GM12878 (cell line): Measurements from ENCODE around the gene TPM4. TPM values are rescaled to one million over a fixed set of nuclear protein-coding genes. Genes with fewer than 3 reads are reported as not detected.

Experiments
- BCL11A ChIP-seq: IDR thresholded peaks from 2 replicates; pipeline ENCODE4 v1.6.1; 2011; ENCODE audit warnings: low read depth, low read length
- CREB1 ChIP-seq: IDR thresholded peaks from 2 replicates; pipeline ENCODE4 v1.6.1; 2012; ENCODE audit warnings: low read depth, mild to moderate bottlenecking, inconsistent platforms
- CTCF ChIP-seq, 3 experiments: IDR thresholded peaks in 2 of 3; conservative IDR thresholded peaks in 1 of 3; 2 replicates each; pipeline ENCODE4 v1.5.1; 2011; ENCODE audit warnings: low read depth in 3 of 3, low read length in 3 of 3, mild to moderate bottlenecking in 3 of 3, control low read depth in 2 of 3, moderate library complexity in 2 of 3, inconsistent platforms in 1 of 3, mixed read lengths in 1 of 3; ENCODE audit not compliant: control insufficient read depth in 2 of 3, insufficient read depth in 1 of 3; ENCODE audit errors: extremely low read depth in 1 of 3
- FOXM1 ChIP-seq: IDR thresholded peaks from 2 replicates; pipeline ENCODE4 v1.6.1; 2012; ENCODE audit warnings: low read depth, mild to moderate bottlenecking, inconsistent platforms, low read length, moderate library complexity
- HDAC6 ChIP-seq: fragments of 200-600 bp; sonication (generic); IDR thresholded peaks from one replicate; pipeline ENCODE4 v1.8.0; 2017; ENCODE audit warnings: antibody characterized with exemption; ENCODE audit not compliant: unreplicated experiment
- HDGF ChIP-seq: fragments of 450-650 bp; IDR thresholded peaks from 2 replicates; pipeline ENCODE4 v1.6.1; 2016; ENCODE audit warnings: antibody characterized with exemption
- IKZF1 ChIP-seq: fragments of 450-650 bp; conservative IDR thresholded peaks from 2 replicates; pipeline ENCODE4 v1.6.1; 2017; ENCODE audit warnings: antibody characterized with exemption, mild to moderate bottlenecking
- KAT2A ChIP-seq: conservative IDR thresholded peaks from 2 replicates; pipeline ENCODE4 v1.6.1; 2011; ENCODE audit warnings: low read depth, low read length; ENCODE audit not compliant: control insufficient read depth
- KLF5 ChIP-seq: fragments of 450-650 bp; IDR thresholded peaks from 2 replicates; pipeline ENCODE4 v1.6.1; 2014; ENCODE audit warnings: mild to moderate bottlenecking; ENCODE audit not compliant: partially characterized antibody
- MTA2 ChIP-seq: fragments of 450-650 bp; IDR thresholded peaks from 2 replicates; pipeline ENCODE4 v1.6.1; 2016; ENCODE audit warnings: low read depth, mild to moderate bottlenecking, moderate library complexity
- MTA3 ChIP-seq: IDR thresholded peaks from 2 replicates; pipeline ENCODE4 v1.6.1; 2012; ENCODE audit warnings: low read length, inconsistent platforms, borderline replicate concordance
- NR2C1 ChIP-seq: fragments of 450-650 bp; IDR thresholded peaks from 2 replicates; pipeline ENCODE4 v1.6.1; 2017; ENCODE audit warnings: antibody characterized with exemption, mild to moderate bottlenecking, moderate library complexity
- PKNOX1 ChIP-seq: fragments of 450-650 bp; IDR thresholded peaks from 2 replicates; pipeline ENCODE4 v1.6.1; 2016; ENCODE audit warnings: mild to moderate bottlenecking
- PML ChIP-seq: IDR thresholded peaks from 2 replicates; pipeline ENCODE4 v1.6.1; 2012; ENCODE audit warnings: low read length, inconsistent platforms
- RAD51 ChIP-seq: fragments of 450-650 bp; IDR thresholded peaks from 2 replicates; pipeline ENCODE4 v1.6.1; 2016; ENCODE audit warnings: moderate library complexity, mild to moderate bottlenecking, inconsistent platforms
- RB1 ChIP-seq: fragments of 450-650 bp; formaldehyde crosslinking; IDR thresholded peaks from 2 replicates; pipeline ENCODE4 v1.6.1; 2017; ENCODE audit warnings: mild to moderate bottlenecking, borderline replicate concordance
- RUNX3 ChIP-seq: IDR thresholded peaks from 2 replicates; pipeline ENCODE4 v1.6.1; 2012; ENCODE audit warnings: low read length, inconsistent platforms
- SREBF1 ChIP-seq: IDR thresholded peaks from 2 replicates; pipeline ENCODE4 v1.6.1; 2012; ENCODE audit warnings: mild to moderate bottlenecking, low read length
- SRF ChIP-seq, 2 experiments: IDR thresholded peaks; 2 replicates each; pipeline ENCODE4 v1.6.1; 2011; ENCODE audit warnings: low read depth in 2 of 2, low read length in 2 of 2, mild to moderate bottlenecking in 1 of 2, moderate library complexity in 1 of 2
- STAT3 ChIP-seq: IDR thresholded peaks from 2 replicates; pipeline ENCODE4 v1.6.1; 2011; ENCODE audit warnings: low read depth, low read length, improper control_type of control experiment
- SUPT20H ChIP-seq: IDR thresholded peaks from 2 replicates; pipeline ENCODE4 v1.6.1; 2011; ENCODE audit warnings: low read depth, mild to moderate bottlenecking, low read length, moderate library complexity, borderline replicate concordance; ENCODE audit not compliant: control insufficient read depth
- TAF1 ChIP-seq: IDR thresholded peaks from 2 replicates; pipeline ENCODE4 v1.6.1; 2011; ENCODE audit warnings: mild to moderate bottlenecking, low read depth, low read length, borderline replicate concordance
- TARDBP ChIP-seq: IDR thresholded peaks from 2 replicates; pipeline ENCODE4 v1.6.1; 2016; ENCODE audit warnings: borderline replicate concordance
- WRNIP1 ChIP-seq: IDR thresholded peaks from 2 replicates; pipeline ENCODE4 v1.6.1; 2011; ENCODE audit warnings: low read depth, low read length, improper control_type of control experiment, borderline replicate concordance
- polyA plus RNA-seq, 11 experiments: library from polyadenylated mRNA; depleted of rRNA in 4 of 11; unstranded in 6 of 11; stranded (reverse) in 5 of 11; fragments of >200 nt; fragmentation: Nextera tagmentation in 4 of 11; fragmentation: Illumina TruSeq in 1 of 11; extraction: Ambion mirVana in 4 of 11; extraction: Trizol in 1 of 11; gene quantifications; 1 replicate in 1 of 11; 2 replicates in 10 of 11; pipeline versions ENCODE4 v1.2.1 to v1.2.3, GENCODE V29; 2011 to 2016; ENCODE audit warnings: inconsistent platforms in 2 of 11, missing spikeins in 2 of 11, low read depth in 1 of 11
- total RNA-seq, 4 experiments: library from RNA; depleted of rRNA in 3 of 4; stranded (reverse); fragments of >200 nt in 3 of 4; fragmentation: Illumina TruSeq in 1 of 4; extraction: Trizol in 1 of 4; gene quantifications; 2 replicates each; pipeline versions ENCODE4 v1.2.1 to v1.2.3, GENCODE V29; 2013 to 2021
- TF ChIP-seq, protein P1 (sequence below): fragments of 450-650 bp; IDR thresholded peaks from 2 replicates; pipeline ENCODE4 v1.6.1; 2017; ENCODE audit warnings: mild to moderate bottlenecking
- TF ChIP-seq, protein P2 (sequence below): IDR thresholded peaks from 2 replicates; pipeline ENCODE4 v1.6.1; 2011; ENCODE audit warnings: low read depth, mild to moderate bottlenecking, low read length, moderate library complexity, borderline replicate concordance; ENCODE audit errors: extremely low read depth

TPM4 gene
- total and polyA plus RNA-seq, 10 of the 15 experiments (the other 5 are each of a cell fraction or from before 2014, with no cell fraction given) = 183 to 620 (median 407) TPM

DNA sequence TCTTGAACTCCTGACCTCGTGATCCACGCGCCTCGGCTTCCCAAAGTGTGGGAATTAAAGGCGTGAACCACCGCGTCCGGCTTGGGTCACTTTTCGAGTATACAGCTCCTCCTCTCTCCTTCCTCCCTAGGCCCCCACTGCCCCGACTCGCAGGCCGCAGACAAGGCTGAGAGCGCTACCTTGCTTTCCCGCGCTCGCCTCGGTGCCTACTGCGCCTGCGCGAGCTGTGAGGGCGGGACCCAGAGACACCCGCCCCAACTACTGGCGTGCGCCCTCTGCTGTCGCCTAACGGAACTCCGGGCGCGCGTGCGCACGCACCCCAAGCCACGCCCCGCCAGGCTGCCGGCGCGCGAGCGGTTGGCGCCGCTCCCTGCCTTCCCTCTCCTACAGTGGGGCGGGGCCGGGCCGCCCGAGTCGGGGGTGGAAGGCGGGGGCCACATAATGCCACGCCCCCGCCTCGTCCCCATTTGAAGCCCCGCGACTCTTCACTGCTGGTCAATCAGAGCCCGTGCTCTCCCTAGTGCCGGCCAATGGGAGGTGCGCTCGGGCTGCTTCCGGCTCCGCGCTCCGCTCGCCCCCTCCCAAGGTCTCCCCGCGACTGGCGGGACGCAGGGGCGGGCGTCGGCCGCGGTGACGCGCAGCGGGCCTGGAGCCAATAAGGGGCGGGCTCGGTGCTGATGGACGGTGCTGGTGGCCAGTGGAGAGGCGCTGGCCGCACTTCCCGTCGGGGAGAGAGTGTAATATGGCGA lies 35.0 kb downstream of the TPM4 start, which contains the start of gene RAB8A (continued):
- TF ChIP-seq KLF5 = peak; percentile 70
- no peak for TF ChIP-seq MTA3
- no peak for TF ChIP-seq HDAC6
- TF ChIP-seq TARDBP = no peak
- TF ChIP-seq PML = no peak
- TF ChIP-seq TAF1 = peak; percentile 18; the same call in 1 of the 2 replicates
- peak; percentile 100 for TF ChIP-seq PKNOX1
- TF ChIP-seq SRF (IDR thresholded peaks at IDR 0.05; ENCODE audit: low read depth in 2 of 2, low read length in 2 of 2) = peak; percentile 66 to 78
- TF ChIP-seq CTCF (IDR thresholded peaks at IDR 0.05 in 2 of 3, conservative IDR thresholded peaks at IDR 0.05 in 1 of 3; ENCODE audit: control insufficient read depth in 2 of 3, extremely low read depth in 1 of 3, insufficient read depth in 1 of 3, low read depth in 3 of 3, low read length in 3 of 3) = peak; percentile 87 to 95 (median 93)
- TF ChIP-seq KAT2A = no peak
- TF ChIP-seq FOXM1 = no peak
- no peak for TF ChIP-seq WRNIP1
- TF ChIP-seq, protein P1, sequence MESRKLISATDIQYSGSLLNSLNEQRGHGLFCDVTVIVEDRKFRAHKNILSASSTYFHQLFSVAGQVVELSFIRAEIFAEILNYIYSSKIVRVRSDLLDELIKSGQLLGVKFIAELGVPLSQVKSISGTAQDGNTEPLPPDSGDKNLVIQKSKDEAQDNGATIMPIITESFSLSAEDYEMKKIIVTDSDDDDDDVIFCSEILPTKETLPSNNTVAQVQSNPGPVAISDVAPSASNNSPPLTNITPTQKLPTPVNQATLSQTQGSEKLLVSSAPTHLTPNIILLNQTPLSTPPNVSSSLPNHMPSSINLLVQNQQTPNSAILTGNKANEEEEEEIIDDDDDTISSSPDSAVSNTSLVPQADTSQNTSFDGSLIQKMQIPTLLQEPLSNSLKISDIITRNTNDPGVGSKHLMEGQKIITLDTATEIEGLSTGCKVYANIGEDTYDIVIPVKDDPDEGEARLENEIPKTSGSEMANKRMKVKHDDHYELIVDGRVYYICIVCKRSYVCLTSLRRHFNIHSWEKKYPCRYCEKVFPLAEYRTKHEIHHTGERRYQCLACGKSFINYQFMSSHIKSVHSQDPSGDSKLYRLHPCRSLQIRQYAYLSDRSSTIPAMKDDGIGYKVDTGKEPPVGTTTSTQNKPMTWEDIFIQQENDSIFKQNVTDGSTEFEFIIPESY = no peak
- no peak for TF ChIP-seq BCL11A
- TF ChIP-seq STAT3 = no peak
- no peak; the same call in 1 of the 2 replicates for TF ChIP-seq RUNX3
- peak; percentile 90 for TF ChIP-seq IKZF1
- TF ChIP-seq CREB1 = peak; percentile 97
- TF ChIP-seq MTA2 = no peak
- TF ChIP-seq RAD51 = no peak
- TF ChIP-seq SUPT20H = no peak
- TF ChIP-seq RB1 = peak; percentile 100
- TF ChIP-seq, protein P2, sequence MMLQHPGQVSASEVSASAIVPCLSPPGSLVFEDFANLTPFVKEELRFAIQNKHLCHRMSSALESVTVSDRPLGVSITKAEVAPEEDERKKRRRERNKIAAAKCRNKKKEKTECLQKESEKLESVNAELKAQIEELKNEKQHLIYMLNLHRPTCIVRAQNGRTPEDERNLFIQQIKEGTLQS = peak; percentile 37; the same call in 1 of the 2 replicates
- TF ChIP-seq NR2C1 = no peak
- no peak for TF ChIP-seq SREBF1
- TF ChIP-seq HDGF = peak; percentile 20; the same call in 1 of the 2 replicates
